K562 (cell line): ENCODE results near the gene HELB. TPM values are rescaled to one million over a fixed set of nuclear protein-coding genes. Genes with fewer than 3 reads are reported as not detected.

Experiments used
- ATAC-seq: fragments of 200-7000 bp; cut with Tn5 transposase; 3 replicates; pipeline ENCODE4 v1.9.1; 2020; ENCODE audit warnings: moderate library complexity
- BruUV-seq: library from RNA; stranded (reverse); fragments of 400-500 nt; replicated peaks from 2 replicates; lab custom pipeline; 2021; lab: Mats Ljungman, UMichigan
- CTCF ChIA-PET: fragments of 300-600 bp; formaldehyde crosslinking; extraction: SDS; loops from one replicate; lab custom pipeline; 2021; ENCODE audit warnings: low intra/inter-chr PET ratio; lab: Yijun Ruan, JAX
- POLR2A ChIA-PET: fragments of 300-600, 350-650 bp; sonication (Branson Sonifier 250); formaldehyde crosslinking; extraction: SDS; loops from one replicate; lab custom pipeline; 2021; ENCODE audit warnings: antibody characterized with exemption, inconsistent platforms; lab: Yijun Ruan, JAX
- DNase-seq, 4 experiments: peaks; one replicate each; pipeline versions ENCODE4 v3.0.0 to v3.0.0-alpha.2; 2011 to 2018; ENCODE audit warnings: low spot score in 3 of 4, mixed read lengths in 3 of 4; ENCODE audit errors: extremely low read depth in 1 of 4
- FAIRE-seq: peaks from 2 replicates; lab custom pipeline; 2011; peaks lifted over from hg19 to GRCh38; lab: Jason Lieb, UNC
- H2AFZ ChIP-seq: 2 replicates; pipeline ENCODE4 v1.6.0; 2011; ENCODE audit warnings: low read depth, low read length, control low read depth, inconsistent platforms
- H3K27ac ChIP-seq: fragments of 200-600 bp; 3 replicates; pipeline ENCODE4 v1.8.0; 2011; ENCODE audit warnings: low read depth, mild to moderate bottlenecking, control low read depth, inconsistent platforms, low read length, moderate library complexity, mixed read lengths; ENCODE audit errors: extremely low read depth
- H3K27me3 ChIP-seq, 2 experiments: fragments of 300-600 bp in 1 of 2; 2 replicates in 1 of 2; 3 replicates in 1 of 2; pipeline versions ENCODE4 v1.6.0 to v1.8.0; 2011; ENCODE audit warnings: inconsistent platforms in 2 of 2, low read length in 2 of 2, mild to moderate bottlenecking in 1 of 2, mixed read lengths in 1 of 2, moderate library complexity in 1 of 2; ENCODE audit not compliant: control insufficient read depth in 2 of 2, insufficient read depth in 2 of 2
- H3K36me3 ChIP-seq: fragments of 300-600 bp; 3 replicates; pipeline ENCODE4 v1.8.0; 2011; ENCODE audit warnings: mild to moderate bottlenecking, low read length, inconsistent platforms; ENCODE audit not compliant: control insufficient read depth, insufficient read depth
- H3K4me1 ChIP-seq, 2 experiments: fragments of 200-600 bp in 1 of 2; replicated peaks in 1 of 2; 2 replicates in 1 of 2; 3 replicates in 1 of 2; pipeline versions ENCODE4 v1.5.1 to v1.8.0; 2011; ENCODE audit warnings: inconsistent platforms in 2 of 2, low read length in 2 of 2, mild to moderate bottlenecking in 1 of 2, mixed read lengths in 1 of 2, moderate library complexity in 1 of 2; ENCODE audit not compliant: control insufficient read depth in 2 of 2, insufficient read depth in 2 of 2
- H3K4me2 ChIP-seq: 2 replicates; pipeline ENCODE4 v1.6.1; 2011; ENCODE audit warnings: low read length, control low read depth, inconsistent platforms, mixed read lengths; ENCODE audit not compliant: insufficient read depth
- H3K4me3 ChIP-seq: fragments of 200-600 bp; sonication (generic), shearing (Covaris generic); 2 replicates; pipeline ENCODE4 v1.5.1; 2016; ENCODE audit warnings: control low read depth, inconsistent platforms
- H3K79me2 ChIP-seq: fragments of 200-600 bp; 3 replicates; pipeline ENCODE4 v1.8.0; 2011; ENCODE audit warnings: low read length, inconsistent platforms; ENCODE audit not compliant: control insufficient read depth, insufficient read depth
- H3K9ac ChIP-seq, 2 experiments: 2 replicates each; pipeline versions ENCODE4 v1.6.0 to v1.6.1; 2011; ENCODE audit warnings: low read depth in 2 of 2, low read length in 2 of 2, control low read depth in 1 of 2, inconsistent platforms in 1 of 2, mild to moderate bottlenecking in 1 of 2, mixed read lengths in 1 of 2; ENCODE audit not compliant: insufficient read depth in 1 of 2
- H3K9me1 ChIP-seq: one replicate; pipeline ENCODE4 v1.6.0; 2011; ENCODE audit warnings: inconsistent platforms, mild to moderate bottlenecking, low read length, moderate library complexity; ENCODE audit not compliant: control insufficient read depth, insufficient read depth
- H3K9me3 ChIP-seq: replicated peaks from 2 replicates; pipeline ENCODE4 v1.5.1; 2011; ENCODE audit warnings: low read depth, low read length, inconsistent platforms; ENCODE audit not compliant: control insufficient read depth, insufficient read depth
- H4K20me1 ChIP-seq: replicated peaks from 2 replicates; pipeline ENCODE4 v1.6.1; 2011; ENCODE audit warnings: low read length, inconsistent platforms, mixed read lengths; ENCODE audit not compliant: control insufficient read depth, insufficient read depth
- ASH1L ChIP-seq: fragments of 450-650 bp; IDR thresholded peaks from 2 replicates; pipeline ENCODE4 v1.6.1; 2018; ENCODE audit warnings: borderline replicate concordance, mild to moderate bottlenecking, low read depth; ENCODE audit not compliant: partially characterized antibody
- BCL6 ChIP-seq: fragments of 250-450 bp; sonication (Bioruptor Pico); IDR thresholded peaks from 2 replicates; pipeline ENCODE4 v1.4.0; 2020
- CGGBP1 ChIP-seq: fragments of 250-450 bp; sonication (Bioruptor Pico); IDR thresholded peaks from 2 replicates; pipeline ENCODE4 v1.9.0; 2021; ENCODE audit warnings: mild to moderate bottlenecking
- ELF4 ChIP-seq: fragments of 450-650 bp; formaldehyde crosslinking; IDR thresholded peaks from 2 replicates; pipeline ENCODE4 v1.4.0; 2022; ENCODE audit warnings: missing genetic modification characterization
- FOXA3 ChIP-seq, 2 experiments: fragments of 450-650 bp in 1 of 2; sonication (generic) in 1 of 2; formaldehyde crosslinking; IDR thresholded peaks in 1 of 2; conservative IDR thresholded peaks in 1 of 2; 2 replicates each; pipeline versions ENCODE4 v1.4.0 to v1.8.0; 2020 to 2022; ENCODE audit warnings: mild to moderate bottlenecking in 2 of 2, missing genetic modification reagents in 1 of 2
- MNT ChIP-seq, 2 experiments: fragments of 450-650 bp; conservative IDR thresholded peaks; 2 replicates each; pipeline ENCODE4 v1.6.1; 2017; ENCODE audit warnings: mild to moderate bottlenecking in 2 of 2, moderate library complexity in 2 of 2
- MTF1 ChIP-seq: fragments of 250-450 bp; sonication (Bioruptor Pico); IDR thresholded peaks from 2 replicates; pipeline ENCODE4 v1.9.0; 2021; ENCODE audit warnings: moderate library complexity, mild to moderate bottlenecking, inconsistent platforms, borderline replicate concordance
- NCOA4 ChIP-seq: fragments of 450-650 bp; IDR thresholded peaks from 2 replicates; pipeline ENCODE4 v1.6.1; 2018; ENCODE audit warnings: mild to moderate bottlenecking; ENCODE audit not compliant: partially characterized antibody
- OTX1 ChIP-seq: fragments of 450-650 bp; formaldehyde crosslinking; IDR thresholded peaks from 2 replicates; pipeline ENCODE4 v1.4.0; 2022; ENCODE audit warnings: mild to moderate bottlenecking
- PBX2 ChIP-seq, 2 experiments: IDR thresholded peaks in 1 of 2; conservative IDR thresholded peaks in 1 of 2; 2 replicates each; pipeline ENCODE4 v1.6.1; 2016; ENCODE audit warnings: low read depth in 2 of 2, mild to moderate bottlenecking in 1 of 2, missing compliant biosample characterization in 1 of 2, missing genetic modification characterization in 1 of 2, moderate library complexity in 1 of 2
- RBFOX2 ChIP-seq: fragments of 200-400 bp; formaldehyde crosslinking; IDR thresholded peaks from 2 replicates; pipeline ENCODE4 v1.6.1; 2017; ENCODE audit warnings: low read depth, mild to moderate bottlenecking, low read length, moderate library complexity
- SMC3 ChIP-seq: conservative IDR thresholded peaks from 2 replicates; pipeline ENCODE4 v1.6.1; 2011; ENCODE audit warnings: low read depth, low read length, improper control_type of control experiment; ENCODE audit not compliant: insufficient read depth
- ZNF445 ChIP-seq: fragments of 250-450 bp; sonication (Bioruptor Pico); IDR thresholded peaks from 2 replicates; pipeline ENCODE4 v1.4.0; 2020; ENCODE audit warnings: low read depth, mild to moderate bottlenecking, moderate library complexity
- ZNF707 ChIP-seq: fragments of 250-450 bp; sonication (Bioruptor Pico); conservative IDR thresholded peaks from 2 replicates; pipeline ENCODE4 v1.8.0; 2022; ENCODE audit warnings: inconsistent platforms, mild to moderate bottlenecking, moderate library complexity
- WGBS: fragments of 100-300 bp; shearing (Covaris generic); methylation state at CpG from one replicate; pipeline ENCODE4 v1.1.6; 2016; ENCODE audit warnings: low coverage, mixed read lengths; ENCODE audit not compliant: insufficient coverage; ENCODE audit errors: missing lambda C conversion rate; 5-methylcytosine and 5-hydroxymethylcytosine counted together
- in situ Hi-C: fragments of 300-500 bp; cut with MboI; formaldehyde crosslinking; loops from 4 replicates; pipeline ENCODE4 v1.15.0; 2018; ENCODE audit warnings: inconsistent platforms, mixed read lengths
- intact Hi-C: fragments of 100-400 bp; cut with micrococcal nuclease; formaldehyde crosslinking; loops from 2 replicates; pipeline ENCODE4 v1.14.2; 2022
- polyA plus RNA-seq, 8 experiments: library from polyadenylated mRNA; depleted of rRNA in 4 of 8; stranded (reverse) in 5 of 8; unstranded in 3 of 8; fragments of >200 nt; fragmentation: Nextera tagmentation in 2 of 8; fragmentation: Illumina TruSeq in 1 of 8; extraction: Ambion mirVana in 2 of 8; extraction: Trizol in 1 of 8; gene quantifications; 2 replicates each; pipeline versions ENCODE4 v1.2.1 to v1.2.3, GENCODE V29; 2011 to 2014; ENCODE audit warnings: inconsistent platforms in 1 of 8, missing spikeins in 1 of 8
- total RNA-seq, 7 experiments: library from RNA; depleted of rRNA in 6 of 7; stranded (reverse); fragments of >200 nt in 6 of 7; fragmentation: Illumina TruSeq in 2 of 7; extraction: Trizol in 2 of 7; gene quantifications; 2 replicates each; pipeline versions ENCODE4 v1.2.1 to v1.2.3, GENCODE V29; 2011 to 2021; ENCODE audit warnings: low replicate concordance in 1 of 7

The HELB gene
- total and polyA plus RNA-seq, 9 of the 15 experiments (the other 6 are each of a cell fraction or from before 2014, with no cell fraction given) = 0.74 to 7.6 (median 2.4) TPM

- FAIRE-seq (no peak), ATAC-seq (no peak), DNase-seq (no peak)
- Histone ChIP-seq H3K27ac (no peak overlapping the region), H3K27me3 (peaks cover 2 to 8% of the 10 kb centered on the region in 2 experiments; a peak in 2 of 5 replicates), H3K9ac (no peak overlapping the region), H3K36me3 (no peaks in the 10 kb centered on the region), H3K4me2 (no peak overlapping the region), H2AFZ (no peak overlapping the region), H3K79me2 (no peaks in the 10 kb centered on the region), H3K9me1 (no peaks in the 10 kb centered on the region), H3K9me3 (no peaks in the 10 kb centered on the region), H4K20me1 (no peaks in the 10 kb centered on the region), H3K4me1 (no peaks in the 10 kb centered on the region), H3K4me3 (no peak overlapping the region)
- ChIA-PET POLR2A (interaction anchor here (0.7 kb wide), 1 partner anchor 429 kb away, joined by 3 read pairs; no protein-coding TSS in a partner anchor), CTCF (no interaction called here)
- 0% methylated on average over 1 of the region's 1 CpG for WGBS
- intact Hi-C loops = no loop called here
- TF ChIP-seq MTF1 (CRISPR knock-in tag) = no peak
- TF ChIP-seq ASH1L = no peak
- no peak for TF ChIP-seq RBFOX2
- no peak for TF ChIP-seq CGGBP1
- no peak for TF ChIP-seq BCL6 (CRISPR knock-in tag)
- TF ChIP-seq PBX2 (CRISPR knock-in tag; IDR thresholded peaks at IDR 0.05; ENCODE audit: low read depth) = no peak
- TF ChIP-seq PBX2 (tag; conservative IDR thresholded peaks at IDR 0.05; ENCODE audit: low read depth) = no peak
- TF ChIP-seq FOXA3 (CRISPR knock-in tag; conservative IDR thresholded peaks at IDR 0.05 in 1 of 2, IDR thresholded peaks at IDR 0.05 in 1 of 2) = no peak
- TF ChIP-seq SMC3 = no peak
- no peak for TF ChIP-seq ZNF707 (CRISPR knock-in tag)
- TF ChIP-seq ZNF445 (CRISPR knock-in tag) = no peak
- TF ChIP-seq NCOA4 = no peak
- no peak for TF ChIP-seq MNT (conservative IDR thresholded peaks at IDR 0.05)
- TF ChIP-seq ELF4 (CRISPR knock-in tag) = no peak
- TF ChIP-seq OTX1 (CRISPR knock-in tag) = no peak
- in situ Hi-C loops = no loop called here
- BruUV-seq = no TSS peak
These were observed 6.1 kb upstream of the HELB start for GRCh38 chr12:66296176-66296683.
